HEK293 (cell line): ENCODE measurements around the gene CD59.

ENCODE experiments used
- ATF2 ChIP-seq: fragments of 450-650 bp; formaldehyde crosslinking; IDR thresholded peaks from 2 replicates; pipeline ENCODE4 v1.5.1; 2016; ENCODE audit warnings: missing biosample characterization, missing genetic modification characterization, low read depth
- BCL11A ChIP-seq: fragments of 450-650 bp; formaldehyde crosslinking; IDR thresholded peaks from 2 replicates; pipeline ENCODE4 v1.5.1; 2016; ENCODE audit warnings: low read depth, missing biosample characterization, missing genetic modification characterization
- CTCF ChIP-seq: fragments of 450-650 bp; formaldehyde crosslinking; IDR thresholded peaks from 2 replicates; pipeline ENCODE4 v1.5.1; 2016; ENCODE audit warnings: missing biosample characterization, missing genetic modification characterization
- HOXD13 ChIP-seq: sonication (generic); formaldehyde crosslinking; IDR thresholded peaks from 2 replicates; pipeline ENCODE4 v1.8.0; 2022; ENCODE audit warnings: missing genetic modification reagents, borderline replicate concordance
- MYNN ChIP-seq: fragments of 450-650 bp; formaldehyde crosslinking; IDR thresholded peaks from 2 replicates; pipeline ENCODE4 v1.5.1; 2016; ENCODE audit warnings: missing biosample characterization, missing genetic modification characterization, borderline replicate concordance
- SETDB1 ChIP-seq: IDR thresholded peaks from one replicate; pipeline ENCODE4 v1.6.1; 2017; ENCODE audit warnings: mild to moderate bottlenecking, low read length, moderate library complexity, mixed read lengths; ENCODE audit not compliant: insufficient read length
- TCF7L2 ChIP-seq: IDR thresholded peaks from 2 replicates; pipeline ENCODE4 v1.6.1; 2011; ENCODE audit warnings: low read depth, mild to moderate bottlenecking, inconsistent platforms, low read length, moderate library complexity, borderline replicate concordance
- ZNF114 ChIP-seq: fragments of 450-650 bp; formaldehyde crosslinking; IDR thresholded peaks from 2 replicates; pipeline ENCODE4 v1.5.0; 2017; ENCODE audit warnings: missing biosample characterization, missing genetic modification characterization
- ZNF138 ChIP-seq: fragments of 450-650 bp; formaldehyde crosslinking; IDR thresholded peaks from 2 replicates; pipeline ENCODE4 v1.5.1; 2016; ENCODE audit warnings: missing biosample characterization, missing genetic modification characterization, borderline replicate concordance
- ZNF221 ChIP-seq: fragments of 450-650 bp; formaldehyde crosslinking; IDR thresholded peaks from 2 replicates; pipeline ENCODE4 v1.5.1; 2017; ENCODE audit warnings: missing biosample characterization, missing genetic modification characterization, borderline replicate concordance
- ZNF335 ChIP-seq: fragments of 450-650 bp; formaldehyde crosslinking; conservative IDR thresholded peaks from 2 replicates; pipeline ENCODE4 v1.5.1; 2016; ENCODE audit warnings: missing biosample characterization, missing genetic modification characterization
- ZNF350 ChIP-seq: fragments of 450-650 bp; formaldehyde crosslinking; IDR thresholded peaks from 2 replicates; pipeline ENCODE4 v1.5.0; 2017; ENCODE audit warnings: missing biosample characterization, mild to moderate bottlenecking, missing genetic modification characterization
- TF ChIP-seq, protein P1 (sequence below): fragments of 450-650 bp; formaldehyde crosslinking; IDR thresholded peaks from 2 replicates; pipeline ENCODE4 v1.5.1; 2016; ENCODE audit warnings: missing biosample characterization, missing genetic modification characterization

GRCh38 chr11:33660962-33661361, 75.3 kb downstream of the CD59 start:
- TF ChIP-seq BCL11A (tag by site-specific recombination) (no peak), ZNF114 (tag by site-specific recombination) (no peak), CTCF (tag by site-specific recombination) (no peak), MYNN (tag by site-specific recombination) (no peak), ZNF138 (tag by site-specific recombination) (no peak), ATF2 (no peak), ZNF221 (no peak), SETDB1 (no peak), HOXD13 (CRISPR knock-in tag) (no peak), ZNF350 (no peak), ZNF335 (tag by site-specific recombination) (no peak), TCF7L2 (no peak)
- TF ChIP-seq, protein P1, sequence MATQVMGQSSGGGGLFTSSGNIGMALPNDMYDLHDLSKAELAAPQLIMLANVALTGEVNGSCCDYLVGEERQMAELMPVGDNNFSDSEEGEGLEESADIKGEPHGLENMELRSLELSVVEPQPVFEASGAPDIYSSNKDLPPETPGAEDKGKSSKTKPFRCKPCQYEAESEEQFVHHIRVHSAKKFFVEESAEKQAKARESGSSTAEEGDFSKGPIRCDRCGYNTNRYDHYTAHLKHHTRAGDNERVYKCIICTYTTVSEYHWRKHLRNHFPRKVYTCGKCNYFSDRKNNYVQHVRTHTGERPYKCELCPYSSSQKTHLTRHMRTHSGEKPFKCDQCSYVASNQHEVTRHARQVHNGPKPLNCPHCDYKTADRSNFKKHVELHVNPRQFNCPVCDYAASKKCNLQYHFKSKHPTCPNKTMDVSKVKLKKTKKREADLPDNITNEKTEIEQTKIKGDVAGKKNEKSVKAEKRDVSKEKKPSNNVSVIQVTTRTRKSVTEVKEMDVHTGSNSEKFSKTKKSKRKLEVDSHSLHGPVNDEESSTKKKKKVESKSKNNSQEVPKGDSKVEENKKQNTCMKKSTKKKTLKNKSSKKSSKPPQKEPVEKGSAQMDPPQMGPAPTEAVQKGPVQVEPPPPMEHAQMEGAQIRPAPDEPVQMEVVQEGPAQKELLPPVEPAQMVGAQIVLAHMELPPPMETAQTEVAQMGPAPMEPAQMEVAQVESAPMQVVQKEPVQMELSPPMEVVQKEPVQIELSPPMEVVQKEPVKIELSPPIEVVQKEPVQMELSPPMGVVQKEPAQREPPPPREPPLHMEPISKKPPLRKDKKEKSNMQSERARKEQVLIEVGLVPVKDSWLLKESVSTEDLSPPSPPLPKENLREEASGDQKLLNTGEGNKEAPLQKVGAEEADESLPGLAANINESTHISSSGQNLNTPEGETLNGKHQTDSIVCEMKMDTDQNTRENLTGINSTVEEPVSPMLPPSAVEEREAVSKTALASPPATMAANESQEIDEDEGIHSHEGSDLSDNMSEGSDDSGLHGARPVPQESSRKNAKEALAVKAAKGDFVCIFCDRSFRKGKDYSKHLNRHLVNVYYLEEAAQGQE = no peak
